GM18858 (cell line): Measurements from ENCODE around the gene MAN1A1.
A peak's percentile ranks its signal among the peaks of the same experiment; 100 is the strongest.

Experiments used
- ATAC-seq: cut with Tn5 transposase; IDR thresholded peaks from one replicate; pipeline ENCODE4 v1.9.1; 2021; ENCODE audit not compliant: unreplicated experiment

Gene MAN1A1

GRCh38 chr6:119326291-119327005, 23.1 kb downstream of the MAN1A1 start:
- no peak for ATAC-seq

- ATAC-seq: no peak
Observed at GRCh38 chr6:119325559-119326265, 23.8 kb downstream of the MAN1A1 start.

- ATAC-seq: no peak
Observed at GRCh38 chr6:119324718-119325117, 24.8 kb downstream of the MAN1A1 start.

- ATAC-seq: no peak
Observed at GRCh38 chr6:119323931-119324330, 25.6 kb downstream of the MAN1A1 start.

- ATAC-seq: no peak
Observed at GRCh38 chr6:119323478-119323877, 26.1 kb downstream of the MAN1A1 start.

GRCh38 chr6:119322715-119323350, 26.7 kb downstream of the MAN1A1 start:
- no peak for ATAC-seq

GRCh38 chr6:119322034-119322433, 27.5 kb downstream of the MAN1A1 start:
- no peak for ATAC-seq

GRCh38 chr6:119319694-119320093, 29.9 kb downstream of the MAN1A1 start:
- no peak for ATAC-seq

- ATAC-seq: no peak
Observed at GRCh38 chr6:119318730-119319129, 30.8 kb downstream of the MAN1A1 start.

GRCh38 chr6:119318176-119318575, 31.4 kb downstream of the MAN1A1 start:
- ATAC-seq: no peak

- ATAC-seq: no peak
Observed at GRCh38 chr6:119317007-119317406, 32.6 kb downstream of the MAN1A1 start.

- ATAC-seq: peak; percentile 39
Observed at GRCh38 chr6:119314885-119315272, 34.7 kb downstream of the MAN1A1 start.

- peak; percentile 42 for ATAC-seq
Observed at GRCh38 chr6:119313937-119314884, 35.4 kb downstream of the MAN1A1 start.

GRCh38 chr6:119312875-119313338, 36.7 kb downstream of the MAN1A1 start:
- ATAC-seq: peak; percentile 43

GRCh38 chr6:119312441-119312840, 37.1 kb downstream of the MAN1A1 start:
- no peak for ATAC-seq

GRCh38 chr6:119311514-119312142, 37.9 kb downstream of the MAN1A1 start:
- ATAC-seq: no peak

- ATAC-seq: no peak
Observed at GRCh38 chr6:119310486-119311036, 39.0 kb downstream of the MAN1A1 start.

GRCh38 chr6:119308991-119309657, 40.4 kb downstream of the MAN1A1 start:
- no peak for ATAC-seq

GRCh38 chr6:119308048-119308570, 41.5 kb downstream of the MAN1A1 start:
- no peak for ATAC-seq
